HFFc6 (cell line): Measurements from ENCODE around the gene THOC7. TPM values are rescaled to one million over a fixed set of nuclear protein-coding genes. Genes with fewer than 3 reads are reported as not detected.
A peak's percentile ranks its signal among the peaks of the same experiment; 100 is the strongest.

ENCODE experiments used
- DNase-seq: peaks from one replicate; pipeline ENCODE4 v3.0.0-alpha.2; 2018
- H3K27ac Mint-ChIP-seq: 2 replicates; pipeline ENCODE4 v1.8.0; 2020; ENCODE audit warnings: mild to moderate bottlenecking, mixed read lengths
- H3K27me3 Mint-ChIP-seq: 2 replicates; pipeline ENCODE4 v1.8.0; 2021; ENCODE audit warnings: mild to moderate bottlenecking, moderate library complexity, mixed read lengths; ENCODE audit not compliant: insufficient read depth
- H3K36me3 Mint-ChIP-seq: 2 replicates; pipeline ENCODE4 v1.8.0; 2021; ENCODE audit warnings: low read depth, mixed read lengths
- H3K4me1 Mint-ChIP-seq: 2 replicates; pipeline ENCODE4 v1.8.0; 2020; ENCODE audit warnings: low read depth, mixed read lengths
- H3K4me3 Mint-ChIP-seq: 2 replicates; pipeline ENCODE4 v1.8.0; 2020; ENCODE audit warnings: mild to moderate bottlenecking, moderate library complexity, mixed read lengths
- H3K9me3 Mint-ChIP-seq: 2 replicates; pipeline ENCODE4 v1.8.0; 2020; ENCODE audit warnings: mild to moderate bottlenecking, mixed read lengths
- total RNA-seq, 6 experiments: library from RNA; stranded (reverse); fragmentation: NEBNext Ultra II Directional; extraction: Animal tissue kit (Norgen Biotek cat#: 25700); gene quantifications; 2 replicates in 1 of 6; 3 replicates in 5 of 6; pipeline ENCODE4 v1.2.3, GENCODE V29; 2021
- TF ChIP-seq, protein P1 (sequence below): fragments of 200-600 bp; sonication (generic); IDR thresholded peaks from 2 replicates; pipeline ENCODE4 v1.5.0; 2021; ENCODE audit warnings: antibody characterized with exemption, mild to moderate bottlenecking

Gene THOC7
- total RNA-seq, 6 experiments from 2014 or later, result 68.2 to 82.5 (median 74.3) TPM

DNA sequence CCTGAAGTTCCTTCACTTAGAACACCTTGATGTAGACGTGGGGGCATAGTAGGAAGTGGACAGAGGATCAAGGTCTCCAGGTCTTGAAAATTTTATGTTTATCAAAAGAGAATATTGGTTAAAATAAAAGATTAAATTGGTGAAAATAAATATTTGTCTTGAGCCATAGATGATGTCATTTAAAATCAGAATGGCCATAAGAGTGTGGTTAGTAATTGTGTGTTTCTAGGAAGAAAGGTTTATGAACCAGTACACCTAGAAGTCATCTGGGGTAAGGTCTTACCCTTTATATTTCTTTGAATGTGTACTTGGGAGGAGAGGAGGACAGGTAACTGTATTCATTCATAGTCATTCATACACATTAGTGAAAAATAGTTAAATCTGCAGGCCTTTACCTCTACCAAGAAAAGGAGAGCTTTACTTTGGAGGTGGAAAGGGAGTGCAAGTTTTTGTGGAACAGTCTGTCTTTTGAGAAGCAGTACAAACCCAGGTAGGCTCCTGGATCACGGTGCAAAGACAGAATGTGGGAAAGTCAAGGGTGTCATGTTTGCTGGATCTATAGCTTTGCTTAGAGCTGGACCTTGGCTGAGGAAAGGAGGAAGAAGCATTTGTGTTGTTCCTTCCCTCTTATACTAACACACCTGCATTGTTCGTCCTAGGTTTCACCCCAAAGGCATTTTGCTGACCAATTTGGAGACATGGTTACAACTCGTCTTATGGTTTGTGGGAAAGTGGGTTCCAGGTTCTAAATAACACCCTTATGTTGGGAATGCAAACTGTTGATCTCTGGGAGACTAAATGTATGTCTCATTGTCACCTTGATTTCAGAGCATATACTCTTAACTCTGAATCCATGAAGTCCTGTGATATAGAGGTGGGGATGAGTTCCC is 42.4 kb upstream of the THOC7 start:
- TF ChIP-seq, protein P1, sequence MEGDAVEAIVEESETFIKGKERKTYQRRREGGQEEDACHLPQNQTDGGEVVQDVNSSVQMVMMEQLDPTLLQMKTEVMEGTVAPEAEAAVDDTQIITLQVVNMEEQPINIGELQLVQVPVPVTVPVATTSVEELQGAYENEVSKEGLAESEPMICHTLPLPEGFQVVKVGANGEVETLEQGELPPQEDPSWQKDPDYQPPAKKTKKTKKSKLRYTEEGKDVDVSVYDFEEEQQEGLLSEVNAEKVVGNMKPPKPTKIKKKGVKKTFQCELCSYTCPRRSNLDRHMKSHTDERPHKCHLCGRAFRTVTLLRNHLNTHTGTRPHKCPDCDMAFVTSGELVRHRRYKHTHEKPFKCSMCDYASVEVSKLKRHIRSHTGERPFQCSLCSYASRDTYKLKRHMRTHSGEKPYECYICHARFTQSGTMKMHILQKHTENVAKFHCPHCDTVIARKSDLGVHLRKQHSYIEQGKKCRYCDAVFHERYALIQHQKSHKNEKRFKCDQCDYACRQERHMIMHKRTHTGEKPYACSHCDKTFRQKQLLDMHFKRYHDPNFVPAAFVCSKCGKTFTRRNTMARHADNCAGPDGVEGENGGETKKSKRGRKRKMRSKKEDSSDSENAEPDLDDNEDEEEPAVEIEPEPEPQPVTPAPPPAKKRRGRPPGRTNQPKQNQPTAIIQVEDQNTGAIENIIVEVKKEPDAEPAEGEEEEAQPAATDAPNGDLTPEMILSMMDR, result no peak
- Mint-ChIP-seq H3K27ac (no peak overlapping the region), H3K36me3 (peaks cover 13% of the 10 kb centered on the region), H3K4me1 (peaks cover 48% of the 10 kb centered on the region), H3K9me3 (no peaks in the 10 kb centered on the region), H3K27me3 (no peaks in the 10 kb centered on the region), H3K4me3 (no peak overlapping the region)
- DNase-seq, result no peak

DNA sequence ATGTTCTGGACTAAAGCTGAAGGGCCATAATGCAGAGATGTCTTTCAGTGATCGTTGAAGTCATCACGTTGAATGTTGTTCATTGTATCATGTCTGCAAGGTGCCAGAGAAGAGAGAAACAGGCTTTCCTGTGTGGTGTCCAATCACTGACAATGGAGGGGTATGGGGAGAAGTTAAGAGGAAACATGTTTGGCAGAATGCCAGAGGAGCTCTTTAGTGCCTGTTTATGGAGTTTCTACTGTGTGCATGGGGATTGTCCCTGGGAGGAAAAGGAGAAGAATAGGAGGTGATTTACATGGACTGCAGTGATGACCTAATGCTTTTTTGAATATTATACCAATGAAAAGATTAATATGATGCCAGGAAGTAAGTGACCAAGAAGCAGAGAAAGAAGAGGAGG is 36.9 kb upstream of the THOC7 start:
- H3K4me1 Mint-ChIP-seq, result peaks cover 39% of the 10 kb centered on the region
- no peaks in the 10 kb centered on the region for H3K9me3 Mint-ChIP-seq
- TF ChIP-seq, protein P1, result no peak
- H3K27ac Mint-ChIP-seq, result no peak overlapping the region
- no peak for DNase-seq
- no peaks in the 10 kb centered on the region; the same call in 1 of the 2 replicates for H3K27me3 Mint-ChIP-seq
- H3K4me3 Mint-ChIP-seq, result no peak overlapping the region
- peaks cover 24% of the 10 kb centered on the region for H3K36me3 Mint-ChIP-seq

DNA sequence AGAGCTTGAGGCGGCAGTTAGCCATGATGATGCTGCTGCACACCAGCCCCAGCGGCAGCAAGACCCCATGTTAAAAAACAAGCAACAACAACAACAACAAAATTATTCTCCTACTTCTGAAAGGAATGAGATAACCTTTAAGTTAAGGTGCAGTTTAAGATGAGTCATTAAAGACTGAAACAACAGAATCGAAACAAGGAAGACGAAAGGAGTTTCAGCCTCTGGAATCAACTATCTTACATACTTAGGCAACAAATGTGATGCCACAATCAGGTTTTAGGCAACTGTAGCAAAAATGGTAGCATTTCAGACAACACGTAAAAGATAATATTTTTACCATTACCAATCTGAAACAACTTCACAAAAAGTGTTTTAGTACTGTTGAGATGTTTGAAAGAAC is 36.4 kb upstream of the THOC7 start:
- Mint-ChIP-seq H3K27me3 (no peaks in the 10 kb centered on the region; the same call in 1 of the 2 replicates), H3K27ac (no peak overlapping the region), H3K36me3 (peaks cover 24% of the 10 kb centered on the region), H3K9me3 (no peaks in the 10 kb centered on the region), H3K4me1 (peaks cover 40% of the 10 kb centered on the region), H3K4me3 (no peak overlapping the region)
- DNase-seq, result no peak
- TF ChIP-seq, protein P1, result no peak

DNA sequence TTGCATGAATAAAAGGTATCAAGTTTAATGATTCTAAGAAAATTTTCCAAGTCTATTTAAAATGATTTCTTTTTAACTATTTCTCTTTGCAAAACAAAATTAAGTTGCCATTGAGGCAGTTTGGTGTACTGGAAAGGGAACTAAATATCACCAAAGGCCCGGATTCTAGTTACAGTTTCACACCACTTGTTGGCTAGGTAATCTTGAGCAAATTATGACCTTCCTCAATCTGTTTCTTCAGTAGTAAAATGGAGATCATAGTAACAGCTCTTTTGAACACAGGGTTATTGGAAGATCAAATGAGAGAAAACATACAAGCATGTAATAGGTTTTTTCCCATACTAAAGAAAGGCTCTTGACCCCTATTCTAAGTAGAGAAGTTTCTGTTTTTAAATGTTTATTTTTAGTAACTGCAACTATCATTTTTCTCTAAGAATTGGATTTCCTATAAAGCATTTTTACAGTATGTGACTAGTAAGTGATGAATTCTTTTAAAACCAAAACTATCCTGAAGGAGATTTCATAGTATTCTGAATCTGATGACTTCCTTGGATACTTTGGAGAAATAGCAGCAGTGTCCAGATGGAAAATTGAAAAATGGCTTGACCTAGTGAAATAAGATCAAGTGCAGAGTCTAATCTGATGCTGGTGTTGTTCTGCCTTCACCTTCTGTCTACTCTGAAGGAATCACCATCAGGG is 32.9 kb upstream of the THOC7 start:
- TF ChIP-seq, protein P1, result no peak
- Mint-ChIP-seq H3K4me3 (no peak overlapping the region), H3K27ac (peak overlapping the region; percentile 29; the same call in 1 of the 2 replicates), H3K9me3 (no peaks in the 10 kb centered on the region), H3K4me1 (peaks cover 22% of the 10 kb centered on the region), H3K27me3 (no peaks in the 10 kb centered on the region; the same call in 1 of the 2 replicates), H3K36me3 (peaks cover 19% of the 10 kb centered on the region)
- no peak for DNase-seq

DNA sequence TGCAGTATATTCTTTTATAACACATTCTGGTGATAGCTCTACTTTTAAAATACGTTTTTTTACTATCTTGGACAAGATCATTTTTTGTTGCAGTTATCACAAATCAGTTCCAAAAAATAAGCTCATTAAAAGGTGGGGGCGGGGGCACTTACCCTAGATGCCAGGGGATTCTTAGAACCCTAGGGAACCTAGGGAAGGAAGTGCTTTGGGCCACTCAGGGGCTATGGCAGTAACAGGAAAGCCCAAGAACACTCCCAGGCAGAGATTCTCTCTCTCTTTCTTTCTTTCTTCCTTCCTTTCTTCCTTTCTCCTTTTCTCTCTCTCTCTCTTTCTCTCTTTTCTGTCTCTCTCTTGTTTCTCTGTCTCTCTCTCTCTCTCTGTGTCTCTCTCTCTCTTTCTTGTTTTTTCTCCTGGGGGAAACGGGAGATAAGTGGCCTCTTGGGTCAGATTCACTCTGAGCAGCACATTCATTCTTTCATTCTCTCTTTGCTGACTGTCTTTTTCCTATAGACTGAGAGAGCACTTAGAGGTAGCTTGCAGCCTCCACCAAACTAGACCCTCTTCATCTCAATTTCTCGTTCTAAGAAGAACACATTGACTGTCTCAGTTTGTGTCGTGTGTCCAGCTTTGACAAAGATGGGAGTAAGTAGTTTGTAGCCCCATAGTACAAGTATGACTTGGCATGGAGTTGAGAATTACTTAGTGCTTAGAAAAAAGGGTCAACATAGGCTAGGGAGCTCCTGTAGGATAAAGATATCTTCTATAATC is 32.0 kb upstream of the THOC7 start:
- H3K27me3 Mint-ChIP-seq, result no peaks in the 10 kb centered on the region; the same call in 1 of the 2 replicates
- TF ChIP-seq, protein P1, result no peak
- DNase-seq, result no peak
- peak overlapping the region; percentile 4; the same call in 1 of the 2 replicates for H3K27ac Mint-ChIP-seq
- peaks cover 14% of the 10 kb centered on the region for H3K36me3 Mint-ChIP-seq
- no peak overlapping the region for H3K4me3 Mint-ChIP-seq
- peaks cover 22% of the 10 kb centered on the region for H3K4me1 Mint-ChIP-seq
- no peaks in the 10 kb centered on the region for H3K9me3 Mint-ChIP-seq
